Activated CD4-positive, alpha-beta T cell treated with anti-CD3 and anti-CD28 coated beads, Interleukin-2, amount 50 U/mL, for 16 hours (primary cell): ENCODE data around the gene POU2AF3.
"Not testable (repeated sequence)": the region's sequence is repeated elsewhere in the genome, so short reads cannot be mapped to it uniquely, and the experiment has no call there.

Experiments
- DNase-seq: peaks from one replicate; pipeline ENCODE4 v3.0.0-alpha.2; 2020

The POU2AF3 gene

GRCh38 chr11:111298413-111299100 is at the start of gene POU2AF3:
POU2AF3 (plus strand) TSS chr11:111298546; CDS start chr11:111298582, 36 bp downstream.
- DNase-seq = no peak

- DNase-seq = no peak
Observed at GRCh38 chr11:111250936-111251335, 47.4 kb upstream of the POU2AF3 start.

- DNase-seq = no peak
Observed at GRCh38 chr11:111253131-111253530, 45.2 kb upstream of the POU2AF3 start.

- DNase-seq = no peak
Observed at GRCh38 chr11:111253630-111254029, 44.7 kb upstream of the POU2AF3 start.

GRCh38 chr11:111258046-111258445 is 40.3 kb upstream of the POU2AF3 start:
- DNase-seq = no peak

GRCh38 chr11:111259896-111260295 is 38.5 kb upstream of the POU2AF3 start:
- DNase-seq = no peak

- no peak for DNase-seq
Observed at GRCh38 chr11:111260811-111261210, 37.5 kb upstream of the POU2AF3 start.

GRCh38 chr11:111264646-111265045 is 33.7 kb upstream of the POU2AF3 start:
- DNase-seq = no peak

- no peak for DNase-seq
Observed at GRCh38 chr11:111265421-111265820, 32.9 kb upstream of the POU2AF3 start.

GRCh38 chr11:111268303-111268702 is 30.0 kb upstream of the POU2AF3 start:
- not testable (repeated sequence) for DNase-seq

GRCh38 chr11:111269146-111269868 is 29.0 kb upstream of the POU2AF3 start:
- no peak for DNase-seq

GRCh38 chr11:111272420-111272819 is 25.9 kb upstream of the POU2AF3 start:
- no peak for DNase-seq

- DNase-seq = no peak
Observed at GRCh38 chr11:111282562-111283075, 15.7 kb upstream of the POU2AF3 start.

- no peak for DNase-seq
Observed at GRCh38 chr11:111283945-111284481, 14.3 kb upstream of the POU2AF3 start.

- DNase-seq = no peak
Observed at GRCh38 chr11:111285189-111286091, 12.9 kb upstream of the POU2AF3 start.

- no peak for DNase-seq
Observed at GRCh38 chr11:111291764-111292163, 6.6 kb upstream of the POU2AF3 start.

GRCh38 chr11:111292408-111292807 is 5.9 kb upstream of the POU2AF3 start:
- DNase-seq = not testable (repeated sequence)

- DNase-seq = no peak
Observed at GRCh38 chr11:111296196-111296595, 2.1 kb upstream of the POU2AF3 start.

GRCh38 chr11:111297696-111298095 is 650 bp upstream of the POU2AF3 start:
- no peak for DNase-seq

- DNase-seq = no peak
Observed at GRCh38 chr11:111299101-111300026, 1.0 kb downstream of the POU2AF3 start.

- DNase-seq = no peak
Observed at GRCh38 chr11:111300569-111300968, 2.2 kb downstream of the POU2AF3 start.
